ENCODE results near the gene BBS9.
"Not testable (repeated sequence)": the region's sequence is repeated elsewhere in the genome, so short reads cannot be mapped to it uniquely, and the experiment has no call there.

The BBS9 gene

DNA sequence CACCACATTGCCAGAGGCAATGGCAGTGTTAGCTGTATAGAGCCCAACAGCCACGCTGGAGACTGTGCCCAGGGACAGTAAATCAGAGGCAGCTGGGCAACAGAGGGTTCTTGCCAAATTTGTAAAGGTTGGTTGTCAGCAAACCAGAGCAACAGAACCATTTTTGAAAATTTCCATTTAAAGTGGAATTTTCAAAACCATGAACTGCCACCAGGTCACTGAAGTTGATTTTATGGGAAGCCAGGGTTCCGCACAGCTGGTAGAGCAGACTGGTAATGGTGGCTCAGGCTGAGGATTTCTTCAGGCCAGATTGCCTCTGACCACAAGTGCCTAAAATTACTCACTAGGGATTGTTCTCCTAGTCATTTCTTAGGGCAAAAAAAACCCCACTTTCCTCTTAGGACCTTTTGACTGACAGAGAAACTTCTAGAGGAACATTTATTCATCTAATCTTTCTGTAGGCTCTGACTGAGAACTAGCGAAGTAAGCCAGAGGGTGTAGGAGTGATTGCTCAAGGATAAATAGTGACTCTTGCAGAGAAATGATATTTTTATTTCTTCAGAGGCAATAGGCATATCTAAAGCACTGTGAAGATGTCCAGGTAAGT is 342.4 kb downstream of the BBS9 start:
- intact Hi-C loops (cut with DNase I), result no loop called here
- no peak for DNase-seq

- DNase-seq, result no peak
- intact Hi-C loops (cut with DNase I), result no loop called here
These were observed 343.1 kb downstream of the BBS9 start for GRCh38 chr7:33472348-33473025.

DNA sequence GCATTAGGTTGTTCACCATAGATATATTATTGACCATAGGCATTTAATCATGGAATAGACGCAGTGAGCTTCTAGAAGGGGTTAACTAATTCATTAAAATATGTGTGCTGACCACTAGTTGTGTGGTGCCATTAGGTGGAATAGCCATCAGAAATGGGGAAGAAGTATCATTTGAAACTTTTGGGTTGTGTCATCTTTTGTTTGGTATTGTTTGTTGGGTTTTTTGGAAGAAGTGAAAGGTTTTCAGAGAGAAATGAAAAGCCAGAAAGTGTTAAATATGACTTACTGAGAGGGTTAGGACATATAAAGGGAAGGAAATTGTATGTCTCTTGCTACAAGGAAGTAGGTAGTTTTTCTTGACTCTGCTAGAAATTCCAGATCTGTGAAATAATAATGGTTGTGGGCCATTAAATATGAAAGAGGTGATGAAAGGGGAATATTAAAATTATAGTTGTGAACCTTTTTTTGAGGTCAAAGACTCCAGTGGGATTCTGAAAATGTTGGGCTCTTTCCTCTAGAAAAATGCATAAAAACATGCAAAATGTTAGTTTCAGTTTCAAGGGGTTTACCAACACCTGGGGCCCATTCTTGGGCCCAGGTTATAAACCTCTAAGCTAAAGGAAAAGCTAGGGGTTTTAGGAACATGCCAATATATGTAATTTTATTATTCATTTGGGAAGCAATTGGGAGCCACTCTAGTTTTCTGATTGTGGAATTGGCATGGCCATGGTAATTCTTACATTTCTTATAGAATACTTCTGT is 348.5 kb downstream of the BBS9 start:
- DNase-seq, result no peak
- intact Hi-C loops (cut with DNase I), result no loop called here

DNA sequence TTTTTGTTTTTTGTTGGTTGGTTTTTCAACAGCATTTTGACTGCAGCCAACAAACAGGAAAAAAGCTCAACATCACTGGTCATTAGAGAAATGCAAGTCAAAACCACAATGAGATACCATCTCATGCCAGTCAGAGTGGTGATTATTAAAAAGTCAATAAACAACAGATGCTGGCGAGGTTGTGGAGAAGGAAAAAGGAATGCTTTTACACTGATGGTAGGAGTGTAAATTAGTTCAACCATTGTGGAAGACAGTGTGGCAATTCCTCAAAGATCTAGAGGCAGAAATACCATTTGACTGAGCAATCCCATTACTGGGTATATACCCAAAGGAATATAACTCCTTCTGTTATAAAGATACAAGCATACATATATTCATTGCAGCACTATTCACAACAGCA is 355.1 kb downstream of the BBS9 start:
- intact Hi-C loops (cut with DNase I); DNase-seq: not testable (repeated sequence)

- no peak for DNase-seq
- intact Hi-C loops (cut with DNase I), result no loop called here
These were observed 356.6 kb downstream of the BBS9 start for GRCh38 chr7:33485747-33486493.

GRCh38 chr7:33486633-33487032 is 357.3 kb downstream of the BBS9 start:
- intact Hi-C loops (cut with DNase I), result no loop called here

DNA sequence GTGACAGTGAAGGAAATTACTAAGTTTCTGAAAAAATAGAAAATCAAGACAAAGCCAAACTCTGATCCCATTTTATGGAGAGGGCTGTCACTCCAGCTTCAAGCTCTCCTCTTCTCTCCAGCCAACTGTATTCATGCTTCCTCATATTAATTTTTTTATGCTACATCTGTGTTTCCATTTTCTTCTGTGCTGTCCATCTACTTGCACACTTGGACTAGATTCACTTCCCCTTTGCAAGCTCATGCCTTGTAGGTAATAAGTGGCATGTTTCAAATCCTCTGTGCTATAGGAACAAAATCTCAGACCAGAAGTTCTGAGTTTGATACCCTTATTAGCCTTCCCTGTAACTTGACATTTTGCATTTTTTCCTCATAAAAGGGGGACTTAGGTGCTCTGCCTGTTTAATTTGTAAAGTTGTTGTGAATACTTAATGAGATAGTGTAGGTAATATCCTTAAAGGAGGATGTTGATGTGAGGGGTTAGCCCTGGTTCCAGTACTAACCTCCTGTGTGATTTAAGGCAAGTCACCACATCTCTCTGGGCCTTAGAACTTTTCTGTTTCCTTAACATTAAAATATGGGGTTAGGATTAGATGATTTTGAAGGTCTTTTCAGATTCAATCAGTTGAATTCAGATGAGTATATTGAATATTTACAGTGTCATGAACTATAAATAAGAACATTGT is 358.8 kb downstream of the BBS9 start:
- intact Hi-C loops (cut with DNase I), result no loop called here

More at GRCh38 chr7:33486633-33487032, 357.3 kb downstream of the BBS9 start:
- DNase-seq, result no peak

DNA sequence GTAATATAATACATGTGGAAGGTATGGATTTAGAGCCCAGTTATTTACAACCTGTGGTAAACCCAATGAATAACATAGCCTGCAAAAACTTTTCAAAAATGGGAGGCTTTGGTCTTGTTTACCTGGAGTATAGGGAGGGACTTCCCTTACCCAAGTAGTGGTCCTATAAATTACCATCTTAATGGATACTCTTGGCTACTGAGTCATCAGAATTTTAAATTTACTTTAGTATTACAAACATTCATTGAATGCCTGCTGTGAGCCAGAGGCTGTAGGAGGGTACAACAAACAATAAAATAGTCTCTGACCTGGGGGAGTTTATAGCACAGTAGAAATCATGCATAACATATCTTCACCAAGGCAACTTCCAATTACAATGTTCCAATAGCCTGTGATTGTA is 365.1 kb downstream of the BBS9 start:
- DNase-seq, result no peak
- intact Hi-C loops (cut with DNase I), result no loop called here

More for the DNA sequence above, 358.8 kb downstream of the BBS9 start:
- no peak for DNase-seq

GRCh38 chr7:33495207-33495606 is 365.8 kb downstream of the BBS9 start:
- intact Hi-C loops (cut with DNase I), result no loop called here
- no peak for DNase-seq

GRCh38 chr7:33497051-33497450 is 367.7 kb downstream of the BBS9 start:
- intact Hi-C loops (cut with DNase I), result no loop called here
- no peak for DNase-seq

GRCh38 chr7:33500703-33501701 is 371.6 kb downstream of the BBS9 start:
- intact Hi-C loops (cut with DNase I), result no loop called here
- DNase-seq, result no peak

DNA sequence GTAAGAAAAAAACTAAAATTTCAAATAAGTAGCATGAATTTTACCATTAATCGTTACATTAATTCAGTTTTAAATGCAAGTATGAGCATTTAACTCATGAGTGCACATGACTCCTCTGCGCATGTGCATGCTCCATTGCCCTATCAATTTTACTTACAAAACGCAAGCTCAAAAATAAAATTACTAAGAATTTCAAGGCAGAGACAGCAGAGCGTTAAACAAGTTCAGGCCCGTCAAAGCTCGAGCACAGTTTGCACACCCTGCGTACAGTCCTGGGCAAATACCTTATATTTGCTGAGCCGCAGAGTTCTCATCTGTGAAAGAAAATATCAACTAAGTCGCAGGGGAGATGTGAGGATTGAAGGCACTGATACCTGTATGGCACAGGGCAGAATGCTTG is 373.6 kb downstream of the BBS9 start:
- no peak for DNase-seq
- intact Hi-C loops (cut with DNase I), result no loop called here

DNA sequence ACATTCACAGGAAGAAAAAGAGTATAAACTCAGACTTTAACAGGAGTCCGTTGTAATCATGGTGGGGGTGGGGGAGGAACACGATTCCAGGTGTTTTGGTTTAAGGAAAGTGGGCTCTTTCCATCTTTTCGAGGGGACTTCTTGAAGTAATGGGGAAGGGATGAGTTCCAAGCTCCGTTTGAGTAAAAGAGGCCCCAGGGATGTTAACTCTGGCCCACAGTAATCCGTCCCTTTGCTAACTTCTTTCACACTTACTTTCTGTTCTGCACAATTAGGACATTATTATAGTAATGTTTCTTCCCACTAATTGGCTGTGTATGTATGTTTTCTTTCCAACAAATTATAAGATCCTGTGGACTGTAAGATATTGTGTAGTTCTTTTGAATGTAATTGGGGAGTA is 374.4 kb downstream of the BBS9 start:
- intact Hi-C loops (cut with DNase I), result no loop called here
- no peak for DNase-seq

DNA sequence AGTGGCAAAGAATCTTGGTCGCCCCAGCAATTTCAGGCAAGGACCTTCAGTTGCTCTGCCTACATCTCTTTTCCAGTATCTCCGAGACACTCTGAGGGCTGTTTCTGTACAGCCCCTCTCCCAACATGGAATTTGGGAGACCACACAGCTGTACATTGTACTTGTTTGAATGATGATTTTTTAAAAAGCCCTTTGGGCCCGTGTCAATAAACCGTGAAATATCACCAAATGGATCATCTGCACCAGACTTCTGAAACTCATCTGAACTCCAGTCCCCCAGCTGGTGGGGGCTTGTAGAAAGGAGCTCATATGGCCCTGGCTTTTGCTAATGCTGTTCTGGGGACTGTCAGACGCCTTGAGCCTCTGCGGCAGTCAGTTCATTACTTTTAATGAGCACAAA is 374.9 kb downstream of the BBS9 start:
- intact Hi-C loops (cut with DNase I), result no loop called here
- DNase-seq, result peak in 1 of 10 donors; percentile 20

GRCh38 chr7:33509206-33509605 is 379.8 kb downstream of the BBS9 start:
- intact Hi-C loops (cut with DNase I), result no loop called here

DNA sequence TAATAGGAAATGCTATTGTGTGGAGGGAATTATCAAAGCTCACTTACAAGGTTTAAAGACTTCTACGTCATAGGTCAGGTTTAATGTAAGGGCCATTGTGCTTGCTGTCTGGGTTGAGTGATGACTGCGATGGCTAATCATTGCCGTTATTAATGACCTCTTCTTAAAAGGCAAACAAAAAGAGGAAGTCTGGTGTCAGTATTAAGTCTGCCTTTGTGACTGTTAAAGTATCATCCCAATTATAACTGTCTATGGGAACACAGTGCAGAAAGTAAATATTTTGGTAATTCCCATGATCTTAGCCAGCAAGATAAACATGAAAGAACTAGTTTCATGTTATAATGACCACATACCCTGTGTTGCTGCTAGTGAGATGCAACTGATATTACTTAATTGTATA is 382.4 kb downstream of the BBS9 start:
- intact Hi-C loops (cut with DNase I), result no loop called here
- DNase-seq, result no peak

More at GRCh38 chr7:33509206-33509605, 379.8 kb downstream of the BBS9 start:
- no peak for DNase-seq

DNA sequence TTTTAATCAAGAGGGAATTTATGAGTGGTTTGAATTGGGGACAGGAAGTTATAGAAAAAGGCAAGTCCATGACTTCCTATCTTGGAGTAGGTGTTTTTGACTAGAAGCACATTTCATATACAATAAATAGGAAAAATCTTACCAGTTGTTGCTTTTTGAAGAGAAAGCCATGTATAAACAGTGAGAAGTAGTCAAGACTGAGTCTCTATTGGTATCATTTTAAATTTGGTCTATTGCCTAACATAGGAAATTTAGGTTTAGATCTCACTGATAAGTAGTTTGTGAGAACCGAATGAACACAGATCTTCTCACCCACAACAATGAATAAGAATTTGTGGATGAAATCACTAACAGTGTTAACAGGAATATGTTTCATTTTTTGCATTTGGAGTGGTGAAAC is 387.2 kb downstream of the BBS9 start:
- intact Hi-C loops (cut with DNase I), result no loop called here
- DNase-seq, result no peak

- DNase-seq, result peak in 1 of 10 donors; percentile 20
- intact Hi-C loops (cut with DNase I), result no loop called here
These were observed 387.8 kb downstream of the BBS9 start for GRCh38 chr7:33517191-33517590.

DNA sequence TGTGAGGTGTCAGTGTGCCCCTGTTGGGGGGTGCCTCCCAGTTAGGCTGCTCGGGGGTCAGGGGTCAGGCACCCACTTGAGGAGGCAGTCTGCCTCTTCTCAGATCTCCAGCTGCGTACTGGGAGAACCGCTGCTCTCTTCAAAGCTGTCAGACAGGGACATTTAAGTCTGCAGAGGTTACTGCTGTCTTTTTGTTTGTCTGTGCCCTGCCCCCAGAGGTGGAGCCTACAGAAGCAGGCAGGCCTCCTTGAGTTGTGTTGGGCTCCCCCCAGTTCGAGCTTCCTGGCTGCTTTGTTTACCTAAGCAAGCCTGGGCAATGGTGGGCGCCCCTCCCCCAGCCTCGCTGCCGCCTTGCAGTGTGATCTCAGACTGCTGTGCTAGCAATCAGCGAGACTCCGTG is 397.6 kb downstream of the BBS9 start:
- DNase-seq; intact Hi-C loops (cut with DNase I): not testable (repeated sequence)
